ENCODE data around the gene PHKB.

The PHKB gene

DNA sequence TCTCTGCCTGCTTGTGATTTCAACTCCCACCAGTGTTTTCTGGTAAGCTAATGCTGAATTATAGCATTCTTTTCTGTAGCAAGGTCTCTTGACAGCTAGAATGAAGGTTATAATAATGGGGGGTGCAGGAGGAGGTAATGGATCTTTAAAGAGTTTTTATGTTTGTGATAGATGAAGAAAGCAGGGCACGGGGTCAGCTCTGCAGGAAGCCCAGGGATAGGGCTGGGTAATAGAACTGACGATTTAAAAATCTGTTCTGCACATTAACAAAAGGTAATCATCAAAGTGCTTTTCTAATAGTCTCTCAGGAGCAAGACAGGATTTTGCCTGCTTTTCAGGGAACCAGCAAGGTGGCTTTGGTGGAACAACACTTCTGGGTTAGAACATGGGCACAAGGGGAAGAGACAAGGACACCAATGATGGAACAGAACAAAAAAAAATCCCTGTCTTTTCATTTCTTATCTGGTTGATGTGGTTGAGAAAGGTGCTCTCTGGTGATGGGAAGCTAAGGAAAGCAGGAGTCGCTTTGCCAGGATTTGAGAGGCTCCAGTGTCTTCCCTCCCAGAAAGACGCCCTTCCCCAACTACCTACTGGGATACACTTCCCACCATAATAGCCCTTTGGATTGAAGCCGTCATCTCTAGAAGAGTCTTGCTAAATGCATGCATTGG, 263.1 kb downstream of the PHKB start:
- H3K27me3 Mint-ChIP-seq (ENCODE audit: low read depth), result peaks cover 3% of the 10 kb centered on the region
- H3K9me3 Mint-ChIP-seq, result no peaks in the 10 kb centered on the region
- no peak overlapping the region for H3K4me3 Mint-ChIP-seq
- TF ChIP-seq, protein P1, sequence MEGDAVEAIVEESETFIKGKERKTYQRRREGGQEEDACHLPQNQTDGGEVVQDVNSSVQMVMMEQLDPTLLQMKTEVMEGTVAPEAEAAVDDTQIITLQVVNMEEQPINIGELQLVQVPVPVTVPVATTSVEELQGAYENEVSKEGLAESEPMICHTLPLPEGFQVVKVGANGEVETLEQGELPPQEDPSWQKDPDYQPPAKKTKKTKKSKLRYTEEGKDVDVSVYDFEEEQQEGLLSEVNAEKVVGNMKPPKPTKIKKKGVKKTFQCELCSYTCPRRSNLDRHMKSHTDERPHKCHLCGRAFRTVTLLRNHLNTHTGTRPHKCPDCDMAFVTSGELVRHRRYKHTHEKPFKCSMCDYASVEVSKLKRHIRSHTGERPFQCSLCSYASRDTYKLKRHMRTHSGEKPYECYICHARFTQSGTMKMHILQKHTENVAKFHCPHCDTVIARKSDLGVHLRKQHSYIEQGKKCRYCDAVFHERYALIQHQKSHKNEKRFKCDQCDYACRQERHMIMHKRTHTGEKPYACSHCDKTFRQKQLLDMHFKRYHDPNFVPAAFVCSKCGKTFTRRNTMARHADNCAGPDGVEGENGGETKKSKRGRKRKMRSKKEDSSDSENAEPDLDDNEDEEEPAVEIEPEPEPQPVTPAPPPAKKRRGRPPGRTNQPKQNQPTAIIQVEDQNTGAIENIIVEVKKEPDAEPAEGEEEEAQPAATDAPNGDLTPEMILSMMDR (IDR thresholded peaks at IDR 0.05; ENCODE audit: unreplicated experiment in 3 of 3), result no peak
- H3K4me1 Mint-ChIP-seq, result no peaks in the 10 kb centered on the region
- no peaks in the 10 kb centered on the region for H3K36me3 Mint-ChIP-seq (ENCODE audit: low read depth)
- no peak overlapping the region for H3K27ac Mint-ChIP-seq

DNA sequence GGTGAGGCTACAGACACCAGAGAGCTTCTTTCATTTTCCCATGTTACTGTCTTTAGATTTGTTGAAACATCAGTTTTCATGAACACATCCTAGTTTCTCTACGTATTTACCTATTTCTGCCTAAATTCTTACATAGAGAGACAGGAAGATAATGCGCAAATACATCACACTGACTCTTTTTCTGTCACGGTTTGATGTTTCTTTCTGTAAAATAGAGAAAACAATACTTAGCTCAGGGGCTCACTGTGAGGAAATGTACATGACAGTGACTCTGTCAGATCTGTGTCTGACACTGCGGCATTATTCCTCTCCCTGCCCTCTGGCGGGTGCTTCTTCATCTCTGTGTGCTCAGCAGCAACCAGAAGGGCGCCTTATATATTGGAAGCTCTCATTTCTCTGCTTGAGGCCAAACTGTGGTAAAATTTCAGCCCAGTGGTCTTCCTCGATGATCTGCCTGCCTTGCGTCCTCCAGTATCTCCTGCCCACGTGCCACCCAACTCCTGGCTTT, 264.1 kb downstream of the PHKB start:
- no peaks in the 10 kb centered on the region for H3K9me3 Mint-ChIP-seq
- H3K27me3 Mint-ChIP-seq (ENCODE audit: low read depth), result peaks cover 3% of the 10 kb centered on the region
- TF ChIP-seq, protein P1 (IDR thresholded peaks at IDR 0.05; ENCODE audit: unreplicated experiment in 3 of 3), result no peak
- no peaks in the 10 kb centered on the region for H3K4me1 Mint-ChIP-seq
- H3K27ac Mint-ChIP-seq, result no peak overlapping the region
- H3K36me3 Mint-ChIP-seq (ENCODE audit: low read depth), result no peaks in the 10 kb centered on the region
- no peak overlapping the region for H3K4me3 Mint-ChIP-seq

DNA sequence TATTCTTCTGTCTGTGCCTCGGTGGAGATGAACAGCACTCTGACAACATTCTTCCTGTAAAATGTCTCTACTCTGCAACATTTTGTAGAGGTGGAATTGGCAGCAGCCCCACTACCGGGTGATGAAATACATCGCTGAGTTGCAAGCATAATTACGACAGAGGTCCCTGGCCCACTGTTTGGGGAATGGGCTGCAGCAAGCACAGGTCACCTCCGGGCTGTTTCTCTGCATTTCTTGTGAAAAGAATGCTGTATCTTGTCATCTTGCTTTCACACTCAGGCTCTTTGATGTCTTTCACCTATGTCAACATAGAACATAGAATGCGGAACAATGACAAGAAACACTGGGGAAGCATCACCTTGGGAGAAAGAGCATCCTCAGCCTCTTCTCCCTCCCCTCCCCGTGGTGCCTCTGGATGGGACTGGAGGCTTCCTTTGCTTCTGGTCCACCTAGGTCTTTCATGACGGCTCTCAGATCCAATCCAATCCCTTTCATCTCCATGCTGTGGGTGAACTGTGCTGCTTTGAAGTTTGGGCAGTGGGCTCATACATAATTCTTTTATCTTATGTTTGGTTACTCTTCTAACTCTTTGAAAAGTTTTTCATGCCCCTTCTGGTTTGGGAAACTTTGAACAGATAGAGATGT, 265.0 kb downstream of the PHKB start:
- TF ChIP-seq, protein P1 (IDR thresholded peaks at IDR 0.05; ENCODE audit: unreplicated experiment in 3 of 3), result no peak
- Mint-ChIP-seq H3K36me3 (ENCODE audit: low read depth) (no peaks in the 10 kb centered on the region), H3K9me3 (no peaks in the 10 kb centered on the region), H3K4me1 (no peaks in the 10 kb centered on the region), H3K27me3 (ENCODE audit: low read depth) (peaks cover 3% of the 10 kb centered on the region), H3K4me3 (no peak overlapping the region), H3K27ac (no peak overlapping the region)

DNA sequence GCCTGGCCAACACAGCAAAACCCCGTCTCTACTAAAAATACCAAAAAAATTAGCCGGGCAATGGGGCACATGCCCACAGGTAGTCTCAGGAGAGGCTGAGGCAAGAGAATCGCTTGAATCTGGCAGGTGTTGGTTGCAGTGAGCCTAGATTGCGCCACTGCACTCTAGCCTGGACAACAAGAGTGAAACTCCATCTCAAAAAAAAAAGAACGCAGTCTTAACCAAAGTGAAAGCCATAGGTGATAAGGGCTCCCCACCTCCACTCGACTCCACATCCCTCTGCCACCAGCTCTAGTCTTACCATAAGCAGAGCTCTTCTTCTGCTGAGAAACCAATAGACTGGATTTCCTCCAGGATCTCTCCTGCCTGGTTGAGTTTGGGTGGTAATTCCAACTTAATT, 266.0 kb downstream of the PHKB start:
- no peaks in the 10 kb centered on the region for H3K9me3 Mint-ChIP-seq
- H3K4me3 Mint-ChIP-seq, result no peak overlapping the region
- TF ChIP-seq, protein P1 (IDR thresholded peaks at IDR 0.05; ENCODE audit: unreplicated experiment in 3 of 3), result no peak
- H3K4me1 Mint-ChIP-seq, result no peaks in the 10 kb centered on the region
- peaks cover 3% of the 10 kb centered on the region for H3K27me3 Mint-ChIP-seq (ENCODE audit: low read depth)
- H3K27ac Mint-ChIP-seq, result no peak overlapping the region
- H3K36me3 Mint-ChIP-seq (ENCODE audit: low read depth), result no peaks in the 10 kb centered on the region

DNA sequence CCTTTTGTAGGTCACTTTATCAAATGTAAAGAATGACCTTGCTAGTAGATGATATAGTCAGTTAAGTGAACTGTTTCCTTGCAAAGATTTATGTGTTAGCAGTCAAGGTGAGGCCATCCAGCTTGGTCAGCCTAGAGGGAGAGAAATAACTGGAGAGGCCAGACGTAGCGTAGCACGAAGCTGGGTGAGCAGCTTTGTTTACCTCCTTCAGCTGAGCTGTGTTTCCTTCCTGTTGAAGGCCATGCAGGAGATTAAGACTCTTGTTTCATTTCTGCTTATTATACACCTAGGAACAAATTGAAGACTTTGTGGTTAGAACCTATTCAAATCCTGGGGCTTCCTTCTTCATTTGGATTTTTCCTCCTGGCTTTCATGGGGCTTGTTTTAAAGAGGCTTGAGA, 267.1 kb downstream of the PHKB start:
- H3K27me3 Mint-ChIP-seq (ENCODE audit: low read depth), result no peaks in the 10 kb centered on the region
- H3K4me3 Mint-ChIP-seq, result no peak overlapping the region
- no peaks in the 10 kb centered on the region for H3K9me3 Mint-ChIP-seq
- no peak overlapping the region for H3K27ac Mint-ChIP-seq
- TF ChIP-seq, protein P1 (IDR thresholded peaks at IDR 0.05; ENCODE audit: unreplicated experiment in 3 of 3), result no peak
- no peaks in the 10 kb centered on the region for H3K36me3 Mint-ChIP-seq (ENCODE audit: low read depth)
- H3K4me1 Mint-ChIP-seq, result no peaks in the 10 kb centered on the region

DNA sequence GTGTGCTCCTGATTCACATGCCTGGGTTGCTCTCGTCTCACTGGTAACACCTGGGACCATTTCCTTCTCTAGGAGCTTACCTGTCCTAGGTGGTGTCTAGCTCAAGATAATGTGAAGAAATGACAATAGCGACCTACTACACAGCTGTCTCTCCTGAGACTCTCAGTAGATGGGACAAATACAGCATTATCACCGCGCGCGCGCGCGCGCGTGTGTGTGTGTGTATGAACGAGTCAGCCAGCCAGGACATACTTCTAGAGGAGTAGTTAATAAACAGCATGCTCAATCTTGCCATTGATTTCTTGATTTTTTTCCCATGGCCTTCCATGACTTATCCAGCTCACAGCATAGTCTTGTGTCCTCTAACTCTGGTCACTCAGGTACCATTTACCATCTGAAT, 268.6 kb downstream of the PHKB start:
- no peak overlapping the region for H3K27ac Mint-ChIP-seq
- H3K9me3 Mint-ChIP-seq, result no peaks in the 10 kb centered on the region
- H3K27me3 Mint-ChIP-seq (ENCODE audit: low read depth), result no peaks in the 10 kb centered on the region
- H3K4me3 Mint-ChIP-seq, result no peak overlapping the region
- H3K36me3 Mint-ChIP-seq (ENCODE audit: low read depth), result no peaks in the 10 kb centered on the region
- H3K4me1 Mint-ChIP-seq, result no peaks in the 10 kb centered on the region
- TF ChIP-seq, protein P1 (IDR thresholded peaks at IDR 0.05; ENCODE audit: unreplicated experiment in 3 of 3), result no peak
